HG02938 (cell line): ENCODE measurements around the gene CDH4.

Experiments
- ATAC-seq: cut with Tn5 transposase; IDR thresholded peaks from one replicate; pipeline ENCODE4 v1.9.1; 2021; ENCODE audit warnings: mild to moderate bottlenecking, moderate library complexity; ENCODE audit not compliant: unreplicated experiment

Gene CDH4

DNA sequence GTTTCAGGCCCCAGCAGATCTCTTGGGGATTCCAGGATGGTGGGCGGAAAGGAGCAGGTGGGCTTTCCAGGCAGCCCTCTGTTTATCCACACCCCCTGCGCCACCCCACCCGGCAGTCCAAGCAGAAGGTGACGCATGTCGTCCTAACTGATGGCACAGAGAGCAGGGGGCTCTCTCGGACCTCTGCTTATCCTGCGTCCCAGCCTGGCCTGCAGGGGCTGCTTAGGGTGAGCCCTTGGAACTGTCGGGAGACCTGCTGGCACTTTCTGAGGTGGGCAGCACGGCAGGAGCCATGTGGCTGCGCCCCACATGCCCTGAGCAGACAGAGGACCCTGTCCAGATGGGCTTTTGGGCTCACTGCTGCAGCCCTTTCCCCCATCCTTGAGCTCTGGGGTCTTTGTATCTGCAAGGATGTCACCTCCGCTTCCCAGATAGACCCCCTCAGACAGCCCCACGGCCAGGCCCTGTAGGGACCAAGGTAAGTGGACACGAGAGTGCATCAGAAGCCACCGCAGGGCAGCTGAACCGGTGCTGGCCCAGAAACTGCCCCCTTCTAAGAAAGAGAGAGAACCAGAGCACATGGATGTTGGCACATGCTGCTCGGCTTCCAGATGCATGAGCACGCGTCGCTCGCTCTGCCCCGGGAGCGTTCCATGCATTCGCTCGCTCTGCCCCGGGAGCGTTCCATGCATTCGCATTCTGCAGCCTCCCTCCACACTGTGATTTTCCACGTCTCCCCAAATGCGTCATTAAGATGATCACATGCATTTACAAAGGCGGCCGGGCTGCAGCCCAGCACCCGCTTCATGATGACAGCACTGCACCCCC is 566.9 kb downstream of the CDH4 start:
- no peak for ATAC-seq

DNA sequence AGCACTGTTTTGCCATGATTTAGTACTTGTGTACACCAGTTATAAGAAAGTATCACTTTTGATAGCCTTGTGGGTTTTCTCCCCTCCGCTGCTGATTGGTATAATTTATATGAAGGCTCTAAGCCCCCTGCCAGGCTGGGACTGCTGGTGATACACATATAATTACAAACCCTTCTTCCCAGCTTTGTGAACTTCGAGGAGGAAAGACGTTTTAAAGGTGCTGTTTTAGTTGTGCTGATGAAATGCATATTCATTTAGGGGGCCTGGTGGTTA is 567.4 kb downstream of the CDH4 start:
- no peak for ATAC-seq

DNA sequence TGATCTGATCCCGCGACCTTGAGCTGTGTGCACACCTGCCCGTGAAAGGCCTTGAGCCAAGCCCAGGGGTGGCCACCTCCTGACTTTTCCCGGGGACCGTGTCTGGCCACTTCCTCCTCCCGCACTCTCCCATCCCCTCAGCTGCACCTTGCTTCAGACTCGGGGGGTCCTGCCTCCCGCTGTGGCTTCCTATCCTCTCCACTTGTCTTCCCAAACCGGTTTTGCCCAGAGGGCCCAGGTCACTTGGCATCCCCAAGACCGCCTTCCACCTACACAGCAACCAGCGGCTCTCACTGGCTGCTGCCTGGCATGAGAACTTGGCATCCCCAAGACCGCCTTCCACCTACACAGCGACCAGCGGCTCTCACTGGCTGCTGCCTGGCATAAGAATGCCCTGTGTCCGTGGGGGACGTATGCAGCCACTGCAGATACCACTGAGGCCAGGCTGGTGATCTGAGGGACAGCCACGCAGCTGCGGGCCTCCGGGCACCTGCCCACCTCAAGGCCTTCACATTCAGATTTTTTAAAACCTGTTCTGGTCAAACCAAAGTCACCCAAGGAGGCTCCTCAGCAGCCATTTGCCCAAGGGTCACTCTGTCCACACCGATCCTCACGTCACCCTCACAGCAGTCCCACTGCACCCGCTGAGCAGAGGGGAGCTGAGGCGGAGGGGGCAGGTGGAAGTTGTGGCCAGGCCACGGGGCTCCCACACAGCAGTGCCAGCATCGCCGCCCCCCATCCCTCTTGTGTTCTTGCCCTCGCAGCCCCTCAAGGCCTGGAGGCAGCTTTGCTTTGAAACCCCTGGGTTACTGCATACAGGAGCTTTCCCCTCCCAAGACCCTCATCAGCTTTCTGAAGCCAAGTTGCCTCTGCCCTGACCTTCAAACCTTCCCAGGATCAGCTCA is 568.1 kb downstream of the CDH4 start:
- no peak for ATAC-seq

DNA sequence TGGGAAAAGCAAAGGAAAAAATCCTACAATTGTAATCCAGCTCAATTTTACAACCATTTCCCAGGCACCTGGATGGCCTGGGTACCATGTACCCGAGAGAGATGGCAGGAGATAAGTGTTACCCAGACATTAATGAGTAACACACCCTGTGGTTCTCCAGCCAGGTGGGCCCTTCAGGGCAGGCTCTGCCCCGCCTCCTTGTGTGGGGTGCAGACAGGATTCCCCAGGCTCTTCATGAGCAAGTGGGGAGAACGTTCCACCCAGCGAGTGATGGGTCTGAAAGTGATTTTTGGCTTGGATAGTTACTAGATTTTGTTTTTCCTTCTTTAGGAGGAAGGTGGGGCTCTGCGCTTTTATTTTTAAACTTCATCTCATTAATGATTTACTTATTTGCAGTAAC is 569.7 kb downstream of the CDH4 start:
- ATAC-seq, result no peak

DNA sequence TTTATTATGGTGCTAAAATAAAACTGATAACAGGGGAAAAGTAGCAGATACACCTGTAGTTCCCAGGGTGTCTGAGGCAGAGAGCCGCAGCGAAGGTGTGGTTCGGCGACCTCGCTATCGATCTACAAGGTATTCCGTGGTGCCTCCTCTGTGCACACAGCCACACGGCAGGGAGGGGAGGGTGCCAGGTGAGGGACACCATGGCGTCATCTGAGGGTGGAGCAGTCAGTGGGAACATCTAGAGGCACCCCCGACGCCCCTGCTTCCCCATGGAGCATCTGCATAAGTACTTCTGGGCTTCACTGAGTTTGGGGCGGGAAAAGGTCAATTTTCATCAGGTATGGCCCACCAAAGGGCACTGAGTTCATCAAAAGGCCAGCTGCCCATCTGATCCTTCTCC is 570.3 kb downstream of the CDH4 start:
- ATAC-seq, result no peak

DNA sequence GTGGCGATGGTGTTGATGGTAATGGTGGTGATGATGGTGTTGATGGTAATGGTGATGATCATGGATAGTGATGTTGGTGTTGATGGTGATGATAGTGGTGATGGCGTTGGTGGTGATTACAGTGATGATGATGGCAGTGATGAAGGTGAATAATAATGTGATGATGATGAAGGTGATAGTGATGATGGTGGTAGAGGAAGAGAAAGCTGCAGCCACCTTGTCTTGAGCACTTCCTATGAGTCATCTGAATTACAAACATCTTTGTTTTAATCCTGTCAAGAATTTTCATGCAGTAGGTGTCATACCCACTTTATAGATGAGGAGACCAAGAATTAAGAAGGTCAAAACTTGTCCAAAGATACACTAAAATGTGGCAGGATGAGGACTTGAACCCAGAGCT is 571.2 kb downstream of the CDH4 start:
- ATAC-seq, result no peak

DNA sequence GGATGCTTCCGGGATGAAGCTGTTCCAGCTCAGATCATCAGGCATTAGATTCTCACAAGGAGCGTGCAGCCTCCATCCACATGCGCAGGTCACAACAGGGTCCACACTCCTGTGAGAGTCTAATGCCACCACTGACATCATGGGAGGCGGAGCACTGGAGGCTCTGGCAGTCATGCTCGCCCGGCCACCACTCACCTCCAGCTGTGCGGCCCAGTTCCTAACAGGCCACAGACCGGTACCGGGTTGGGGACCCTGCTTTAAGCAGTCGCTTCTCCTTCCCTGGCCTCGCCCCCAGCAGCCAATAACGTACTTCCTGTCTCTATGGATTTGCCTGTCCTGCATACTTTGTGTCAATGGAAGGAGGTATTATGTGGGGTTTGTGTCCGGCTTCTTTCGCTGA is 576.8 kb downstream of the CDH4 start:
- ATAC-seq, result no peak

DNA sequence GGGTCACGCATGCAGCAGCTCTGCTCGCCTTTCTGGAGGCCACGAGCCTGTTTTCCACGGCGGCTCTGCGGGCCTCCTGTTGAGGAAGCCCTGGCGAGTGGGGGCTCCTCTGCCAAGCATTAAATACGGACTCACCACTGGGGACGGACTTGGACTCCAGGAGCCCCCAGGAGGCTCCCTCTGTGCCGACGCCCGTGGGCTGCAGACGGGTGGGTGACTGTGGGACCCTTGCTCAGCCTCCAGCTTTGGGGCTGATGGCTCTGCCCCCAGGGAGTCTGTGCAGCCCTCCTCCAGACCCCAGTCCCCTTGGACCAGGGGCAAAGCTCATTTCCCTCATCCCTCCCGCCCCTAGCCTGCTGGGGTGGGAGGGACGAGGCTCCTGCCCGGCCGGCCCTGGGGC is 577.5 kb downstream of the CDH4 start:
- ATAC-seq, result no peak

DNA sequence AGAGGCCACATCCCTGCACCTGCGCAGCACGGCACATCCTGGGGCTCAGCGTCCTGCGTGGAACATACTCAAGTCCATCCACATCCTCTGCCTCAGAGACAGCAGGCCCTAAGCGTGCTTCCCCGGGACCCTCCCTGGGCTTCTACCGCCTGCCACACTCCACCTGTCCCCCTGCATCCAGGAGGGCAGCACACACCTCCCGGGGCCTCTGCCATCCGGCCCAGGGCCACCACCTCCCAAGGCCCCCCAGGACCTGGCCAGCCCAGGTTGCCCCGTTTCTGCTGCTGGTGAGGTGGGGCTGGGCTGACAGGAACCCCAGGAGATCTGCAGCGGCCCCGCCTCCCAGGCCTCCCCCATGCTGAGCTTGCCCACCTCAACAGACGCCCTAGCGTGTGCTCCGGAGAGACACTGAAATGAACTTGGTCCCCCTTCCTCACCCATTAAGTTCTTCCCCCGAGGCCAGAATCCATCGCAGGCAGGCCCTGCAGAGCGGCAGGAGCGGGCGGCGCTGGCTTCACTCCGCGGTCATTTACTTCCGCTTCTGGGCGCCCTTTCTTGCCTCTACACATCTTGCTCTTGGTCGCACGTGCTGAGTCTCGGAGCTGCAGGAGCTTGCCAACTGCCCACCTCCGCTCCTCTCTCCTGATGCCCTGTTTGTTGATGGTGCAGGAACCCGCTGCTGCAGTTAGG is 578.3 kb downstream of the CDH4 start:
- ATAC-seq, result no peak

DNA sequence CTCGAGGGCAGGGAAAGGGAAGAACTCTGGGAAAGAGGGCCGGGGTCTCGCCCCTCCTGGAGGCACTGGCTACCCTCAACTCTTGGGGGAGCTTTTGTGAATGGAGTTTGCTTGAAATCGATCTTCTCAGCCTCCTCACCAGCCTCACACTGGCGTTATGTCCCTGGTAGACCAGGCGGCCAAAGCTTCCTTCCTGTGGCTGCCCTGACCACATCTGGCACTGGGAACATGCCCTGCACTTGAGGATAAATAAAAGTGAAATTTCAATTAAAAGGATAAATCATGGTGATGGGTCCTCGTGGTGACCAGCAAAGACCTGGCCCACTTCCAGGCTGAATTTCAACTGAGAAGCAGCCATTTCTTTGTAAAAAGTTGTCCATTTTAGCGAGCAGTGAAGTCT is 578.9 kb downstream of the CDH4 start:
- ATAC-seq, result no peak

DNA sequence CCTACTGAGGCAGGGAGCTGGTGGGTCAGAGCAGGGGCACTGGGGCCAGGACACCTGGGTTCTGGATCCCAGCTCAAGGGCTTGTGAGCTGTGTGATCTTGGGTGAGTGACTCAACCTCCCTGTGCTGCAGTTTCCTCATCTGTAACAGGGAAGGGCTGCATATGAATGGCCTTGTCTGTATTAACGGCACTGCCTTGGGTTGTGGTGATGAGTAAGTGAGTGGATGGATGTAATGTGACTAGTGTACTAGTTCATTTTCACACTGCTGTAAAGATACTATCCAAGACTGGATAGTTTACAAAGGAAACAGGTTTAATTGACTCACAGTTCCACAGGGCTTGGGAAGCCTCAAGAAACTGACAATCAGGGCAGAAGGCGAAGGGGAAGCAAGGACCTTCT is 580.1 kb downstream of the CDH4 start:
- ATAC-seq, result no peak

DNA sequence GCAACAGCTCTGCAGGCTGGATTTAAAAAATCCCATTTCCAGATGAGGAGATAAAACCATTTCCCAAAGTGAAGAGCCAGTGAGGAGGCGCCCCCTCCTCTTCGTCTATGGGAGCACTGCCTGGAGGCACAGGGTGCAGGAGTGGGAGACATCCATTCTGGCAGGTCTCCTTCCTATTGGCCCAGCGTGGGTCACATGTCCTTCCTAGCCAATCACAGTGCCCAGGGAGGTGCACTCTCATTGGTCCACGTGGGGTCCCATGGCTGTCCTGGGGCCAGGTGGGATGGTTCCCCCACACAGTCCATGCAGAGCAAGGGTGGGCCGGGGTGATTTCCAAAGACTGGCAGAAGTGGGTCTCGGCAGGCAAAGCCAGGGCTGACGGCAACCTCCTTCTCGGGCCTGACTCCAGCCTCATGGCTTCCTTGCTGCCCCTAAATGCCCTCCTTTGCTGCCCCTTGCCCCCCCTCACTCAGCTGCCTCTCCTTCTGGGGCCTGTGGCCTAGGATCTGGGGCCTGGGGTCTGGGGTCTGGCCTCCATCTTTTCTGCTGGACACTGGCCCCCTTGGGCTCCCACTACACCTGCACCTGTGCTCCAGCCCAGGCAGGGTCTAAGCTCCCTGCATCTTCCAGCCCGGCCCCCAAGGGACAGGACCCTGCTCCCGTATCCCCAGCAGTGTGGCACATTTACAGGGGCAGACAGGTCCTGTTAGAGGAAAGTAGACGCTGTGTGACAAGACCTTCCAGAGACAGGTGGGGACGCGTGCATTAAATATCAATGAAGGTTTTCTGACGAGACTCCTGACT is 581.9 kb downstream of the CDH4 start:
- no peak for ATAC-seq

DNA sequence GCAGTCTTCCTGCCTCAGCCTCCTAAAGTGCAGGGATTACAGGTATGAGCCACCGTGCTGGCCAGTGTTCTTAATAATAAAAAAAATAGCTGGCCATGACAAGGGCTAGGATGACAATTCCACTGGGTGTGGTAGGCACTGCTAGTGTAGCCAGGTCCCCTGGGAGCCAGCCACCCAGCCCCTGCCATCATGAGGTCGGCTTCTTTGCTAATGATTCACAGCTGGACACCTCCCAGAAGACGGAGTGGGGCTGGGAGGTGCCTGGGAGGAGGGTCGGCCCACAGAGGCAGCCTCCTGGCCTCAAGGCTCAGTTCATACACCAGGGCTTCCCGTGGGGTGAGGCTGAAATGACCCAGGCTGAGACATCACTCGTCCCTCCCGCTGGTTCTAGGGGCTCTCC is 583.2 kb downstream of the CDH4 start:
- ATAC-seq, result no peak

DNA sequence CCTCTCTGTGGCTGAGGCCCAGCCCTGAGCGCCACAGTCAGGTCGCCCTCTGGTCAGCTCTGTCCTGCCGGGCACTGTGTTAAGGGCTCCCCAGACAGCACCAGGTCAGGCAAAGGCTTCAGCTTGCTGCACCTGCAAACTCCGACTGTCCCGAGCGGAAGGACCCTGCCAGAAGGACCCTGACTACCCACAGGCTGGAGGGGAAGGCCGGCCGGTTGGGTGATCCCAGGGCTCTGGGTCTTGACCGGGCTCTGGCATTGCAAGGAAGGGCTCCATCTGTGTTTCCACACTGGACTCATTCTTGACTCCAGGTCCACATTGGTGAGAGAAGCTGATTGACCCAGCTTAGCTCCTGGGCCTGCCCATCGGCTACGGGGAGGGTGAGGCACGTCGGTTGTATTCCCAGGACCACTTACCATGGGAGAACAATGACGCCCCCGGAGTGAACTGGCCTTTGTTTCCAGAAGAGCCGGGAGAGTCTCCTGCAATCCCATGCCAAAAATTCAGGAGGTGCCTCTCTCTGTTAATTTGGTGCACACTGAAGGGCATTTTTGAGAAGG is 583.8 kb downstream of the CDH4 start:
- ATAC-seq, result no peak

DNA sequence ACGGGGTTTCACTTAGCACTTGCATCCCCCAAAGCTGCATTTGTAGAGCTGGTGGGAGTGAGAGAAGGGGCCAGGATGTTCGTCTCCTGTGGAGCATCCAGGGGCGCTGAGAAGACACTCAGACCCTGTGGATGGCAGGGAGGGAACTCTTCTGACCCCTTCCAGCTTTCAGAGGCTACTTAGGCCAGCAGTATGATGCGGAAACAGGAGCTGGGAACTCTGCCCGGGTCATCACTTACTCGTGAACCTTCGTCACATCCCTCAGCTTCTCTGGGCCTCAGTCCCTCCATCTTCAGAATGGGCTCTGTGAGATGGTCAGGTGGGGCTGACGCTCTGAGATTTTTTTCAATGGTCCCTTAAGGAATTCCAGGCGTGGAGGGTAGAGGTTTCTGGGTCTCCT is 585.1 kb downstream of the CDH4 start:
- no peak for ATAC-seq

DNA sequence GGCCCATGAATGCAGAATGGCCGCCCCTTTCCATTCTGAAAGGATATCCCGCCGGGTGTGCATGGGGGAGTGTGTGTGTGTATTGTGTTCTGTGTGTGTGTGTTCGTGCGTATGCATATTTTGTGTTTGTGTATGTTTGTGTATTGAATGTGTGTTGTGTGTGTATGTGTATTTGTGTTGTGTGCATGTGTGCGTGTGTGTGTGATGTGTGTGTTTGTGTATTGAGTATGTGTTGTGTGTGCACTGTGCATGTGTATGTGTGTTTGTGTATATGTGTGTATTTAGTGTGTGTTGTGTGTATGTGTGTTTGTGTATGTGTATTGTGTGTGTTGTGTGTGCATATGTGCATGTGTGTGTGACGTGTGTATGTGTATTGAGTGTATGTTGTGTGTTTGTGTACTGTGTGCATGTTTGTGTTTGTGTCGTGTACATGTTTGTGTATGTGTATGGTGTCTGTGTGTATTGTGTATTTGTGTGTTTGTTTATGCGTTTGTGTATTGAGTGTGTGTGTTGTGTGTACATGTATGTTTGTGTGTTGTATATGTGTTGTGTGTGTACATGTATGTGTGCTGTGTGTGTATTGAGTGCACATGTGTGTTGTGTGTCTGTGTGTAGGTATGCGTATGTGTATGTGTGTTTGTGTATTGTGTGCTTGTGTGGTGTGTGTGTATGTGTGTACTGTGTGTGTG is 587.3 kb downstream of the CDH4 start:
- no peak for ATAC-seq

DNA sequence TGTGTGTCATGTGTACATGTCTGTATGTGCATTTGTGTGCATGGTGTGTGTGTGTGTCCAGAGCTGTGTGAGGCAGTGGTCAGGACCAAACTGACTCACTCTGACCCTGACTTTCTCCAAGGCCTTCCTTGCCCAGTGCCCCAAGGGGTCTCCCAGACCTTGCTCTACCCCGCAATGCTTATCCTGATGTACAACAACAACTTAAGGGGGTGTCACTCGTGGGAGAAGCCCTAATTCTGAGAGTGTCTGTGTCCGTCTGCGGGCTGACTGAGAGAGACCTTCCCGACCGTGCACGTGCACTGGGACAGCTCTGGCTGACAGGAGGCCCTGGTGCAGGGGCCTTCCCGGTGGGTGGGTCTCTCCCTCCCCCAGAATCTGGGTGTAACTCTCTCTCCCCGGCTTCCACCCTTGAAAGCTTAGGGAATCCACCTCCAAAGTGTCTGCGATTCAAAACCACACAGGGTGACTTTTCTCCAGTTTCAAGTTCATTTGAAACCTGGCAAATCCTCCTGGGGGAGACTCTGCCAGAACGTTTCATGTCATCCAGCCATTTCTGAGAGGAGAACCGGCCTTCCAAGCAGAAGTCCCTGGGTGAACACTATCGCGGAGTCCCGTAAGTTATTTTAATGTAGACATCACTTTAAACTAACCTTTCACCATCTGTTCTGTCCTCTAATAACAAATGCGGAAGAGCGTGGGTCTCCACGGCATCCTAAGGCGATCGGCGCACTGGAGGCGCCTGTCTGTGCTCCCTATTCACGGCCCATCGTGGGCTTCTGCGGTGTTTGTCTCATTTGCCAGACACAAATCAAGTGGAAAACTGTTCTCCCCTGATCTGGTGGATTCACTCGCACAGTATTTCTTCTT is 588.1 kb downstream of the CDH4 start:
- ATAC-seq, result no peak

DNA sequence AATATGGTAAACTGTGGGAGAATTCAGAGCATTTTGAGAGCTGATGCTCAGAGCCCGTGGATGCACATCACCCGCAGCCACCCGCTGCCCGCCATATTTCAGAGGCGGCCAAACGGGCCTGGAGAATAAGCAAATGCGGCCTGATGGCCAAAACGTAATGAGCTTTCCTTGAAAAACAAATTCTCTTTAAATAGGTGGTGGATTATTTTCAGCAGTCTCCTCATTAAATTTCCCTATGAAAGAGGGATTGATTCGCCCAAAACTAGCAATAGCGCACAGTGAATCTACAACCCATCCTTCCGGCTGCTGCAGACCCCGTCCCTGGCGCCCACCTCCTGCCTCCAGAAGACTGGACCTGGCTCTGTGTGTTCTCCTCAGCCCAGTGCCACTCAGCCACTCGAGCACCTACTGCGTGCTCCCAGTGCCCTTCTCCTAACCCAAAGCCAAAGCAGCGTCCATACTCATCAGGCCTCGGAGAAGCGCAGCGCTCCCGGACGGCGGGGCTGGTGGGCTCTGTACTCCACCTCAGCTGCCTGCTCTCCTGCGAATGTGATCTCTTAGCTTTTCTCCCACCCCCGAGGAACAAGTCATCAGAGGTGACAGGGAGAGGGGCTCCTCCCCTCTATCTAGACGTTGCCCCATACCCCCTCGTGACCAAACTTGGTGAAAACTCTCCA is 588.9 kb downstream of the CDH4 start:
- ATAC-seq, result no peak

DNA sequence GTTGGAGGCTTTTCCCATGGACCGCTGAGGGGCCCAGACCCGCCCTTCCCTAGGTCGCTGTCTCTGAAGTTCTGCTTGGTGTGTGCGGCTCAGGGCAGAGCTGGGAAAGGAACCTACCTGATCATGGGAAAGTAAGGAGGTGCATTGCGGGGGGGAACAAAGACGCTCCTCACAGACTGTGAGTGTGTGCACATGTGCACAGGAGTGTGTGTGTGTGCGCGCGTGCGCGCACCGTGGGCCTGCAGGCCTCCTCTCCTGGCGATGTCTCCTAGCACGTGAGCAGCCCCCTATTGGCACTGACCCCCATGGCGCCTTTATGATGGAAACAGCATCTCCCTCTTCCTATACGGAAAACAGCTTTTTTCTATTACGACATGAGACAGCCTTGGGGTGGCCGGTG is 589.5 kb downstream of the CDH4 start:
- no peak for ATAC-seq
